ENCODE measurements around the gene TEX29.

The TEX29 gene

DNA sequence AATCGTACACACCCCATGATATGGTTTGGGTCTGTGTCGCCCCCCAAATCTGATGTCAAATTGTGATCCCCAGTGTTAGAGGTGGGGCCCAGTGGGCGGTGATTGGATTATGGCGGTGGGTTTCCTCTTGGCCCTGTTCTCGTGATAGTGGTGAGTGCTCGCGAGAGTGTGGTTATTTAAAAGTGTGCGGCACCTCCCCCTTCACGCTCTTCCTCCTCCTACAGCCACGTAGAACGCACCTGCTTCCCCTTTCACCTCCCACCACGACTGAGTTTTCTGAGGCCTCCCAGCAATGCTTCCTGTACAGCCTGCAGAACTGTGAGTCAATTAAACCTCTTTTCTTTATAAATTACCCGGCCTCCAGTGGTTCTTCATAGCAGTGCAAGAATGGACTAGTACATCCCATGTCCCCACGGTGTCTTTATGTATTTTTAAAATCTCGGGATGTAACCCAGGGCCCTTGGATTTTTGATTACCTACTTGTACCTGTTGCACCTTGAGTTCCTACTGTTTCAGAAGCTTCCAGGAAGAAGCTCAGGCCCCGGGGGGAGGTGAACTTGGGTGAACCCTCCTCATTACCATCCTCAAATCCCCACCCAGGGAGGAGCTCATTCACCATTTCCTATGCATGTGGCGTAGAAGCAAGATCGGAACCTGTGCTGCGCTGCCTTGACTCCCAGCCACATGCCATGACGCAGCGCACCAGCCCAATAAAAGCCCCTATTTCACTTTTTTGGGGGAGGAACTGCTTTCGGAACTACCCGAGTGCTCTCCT, 52.4 kb downstream of the TEX29 start:
- no peak for DNase-seq

DNA sequence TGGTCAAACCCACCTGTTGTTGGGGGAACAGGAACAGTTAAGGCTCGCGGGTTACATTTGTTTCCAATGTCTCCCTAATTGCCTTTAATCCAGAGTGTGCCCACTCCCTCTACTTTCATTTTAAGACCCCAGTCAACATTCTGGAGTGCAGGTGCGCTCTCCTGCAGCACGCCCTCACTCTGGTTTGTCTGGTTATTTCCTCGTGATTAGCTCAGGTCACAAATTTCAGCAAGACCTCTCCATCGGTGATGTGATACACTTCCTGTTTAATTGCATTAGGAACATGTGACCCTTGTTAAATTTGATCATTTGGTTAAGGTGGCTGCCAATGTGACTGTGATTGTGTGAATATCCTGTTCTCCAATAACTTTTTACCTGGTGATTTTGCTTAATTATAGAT, 53.0 kb downstream of the TEX29 start:
- DNase-seq: no peak

DNA sequence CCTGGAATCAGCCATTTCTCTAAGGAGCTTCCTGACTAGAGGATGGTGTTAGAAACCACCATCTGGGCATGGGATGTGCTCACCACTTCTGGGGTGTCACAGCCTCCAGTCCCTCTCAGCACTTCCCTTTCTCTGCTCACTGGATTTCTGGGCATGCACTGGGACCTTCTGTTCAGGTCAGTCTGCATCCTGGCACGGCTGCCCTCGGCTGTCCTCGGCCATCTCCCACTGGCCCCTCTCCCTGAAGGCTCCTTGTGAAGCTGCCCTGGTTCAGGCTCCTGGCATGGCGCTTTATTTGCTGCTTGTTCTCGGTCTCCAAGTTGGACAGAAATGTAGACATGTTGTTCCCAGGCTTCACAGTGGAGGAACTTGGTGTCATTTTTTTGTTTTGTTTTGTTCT, 60.0 kb downstream of the TEX29 start:
- no peak for DNase-seq

DNA sequence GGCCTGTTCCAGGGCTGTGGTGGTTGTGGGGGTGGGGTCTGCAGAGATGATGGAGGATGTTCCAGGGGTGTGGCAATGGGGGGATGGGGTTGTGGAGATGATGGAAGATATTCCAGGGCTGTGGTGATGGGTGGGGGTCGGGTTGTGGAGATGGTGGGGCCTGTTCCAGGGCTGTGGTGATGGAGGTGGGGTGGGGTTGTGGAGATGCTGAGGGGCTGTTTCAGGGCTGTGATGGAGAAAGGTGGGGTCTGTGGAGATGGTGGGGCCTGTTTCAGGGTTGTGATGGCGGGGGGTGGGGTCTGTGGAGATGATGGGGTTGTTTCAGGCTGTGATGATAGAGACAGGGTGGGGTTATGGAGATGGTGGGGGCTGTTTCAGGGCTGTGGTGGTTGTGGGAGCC, 62.0 kb downstream of the TEX29 start:
- no peak for DNase-seq

DNA sequence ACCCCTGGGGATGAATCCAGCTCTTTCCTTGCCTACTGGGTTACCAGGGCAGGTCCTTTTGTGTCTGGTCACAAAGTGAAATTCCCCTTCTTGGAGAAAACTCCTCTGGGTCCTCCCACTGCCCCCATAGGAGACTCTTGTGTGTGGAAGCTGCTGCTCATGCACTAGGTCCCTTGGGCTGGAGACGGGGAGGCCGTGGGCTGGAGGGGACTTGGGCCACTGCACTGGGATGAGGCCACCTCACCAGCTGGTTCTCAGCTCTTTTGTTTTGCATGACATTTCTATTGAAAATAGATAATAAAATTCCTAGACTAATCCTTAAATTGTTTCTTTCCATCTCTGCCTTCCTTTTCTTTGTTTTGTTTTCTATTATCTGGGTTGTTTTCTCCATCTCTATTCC, 62.4 kb downstream of the TEX29 start:
- DNase-seq: no peak

DNA sequence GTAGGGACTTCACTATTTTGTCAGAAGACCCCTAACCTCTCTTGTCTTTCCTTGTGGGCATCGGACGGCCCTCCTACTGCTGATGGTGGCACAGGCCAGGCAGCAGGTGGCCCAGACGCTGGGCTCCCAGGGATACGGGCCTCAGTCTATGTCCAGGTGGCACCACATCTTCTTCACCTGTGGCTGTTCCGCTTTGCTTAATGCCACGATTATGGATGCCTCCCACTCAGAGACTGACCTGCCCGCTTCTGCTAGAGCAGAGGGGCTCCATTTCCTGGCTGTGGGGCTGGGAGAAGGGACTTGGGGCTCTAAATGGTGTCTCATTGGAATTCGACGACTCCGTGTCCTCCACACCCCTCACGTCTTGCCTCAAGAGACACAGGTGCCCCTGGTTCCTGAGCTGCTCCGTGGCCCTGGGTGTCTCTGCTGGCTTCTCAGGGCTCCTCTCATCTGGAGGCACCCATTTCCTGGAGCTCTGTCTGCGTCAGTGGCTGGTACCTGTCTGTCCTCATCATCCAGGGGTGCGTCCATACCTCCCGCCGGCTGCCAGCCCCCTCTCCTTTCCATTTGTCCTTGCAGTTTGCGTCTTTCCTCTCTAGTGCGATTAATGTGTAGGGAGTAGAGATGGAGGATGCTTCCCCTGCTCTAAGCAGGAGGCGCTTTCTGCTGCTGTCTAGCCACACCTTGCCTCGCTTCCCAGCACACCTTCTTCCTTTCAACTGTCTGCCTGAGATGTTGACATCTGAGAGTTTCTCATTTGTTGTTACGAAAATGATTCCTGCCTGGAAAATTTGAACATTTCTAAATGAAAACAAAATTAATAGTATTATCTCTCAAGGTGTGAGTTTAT, 63.4 kb downstream of the TEX29 start:
- DNase-seq: no peak

DNA sequence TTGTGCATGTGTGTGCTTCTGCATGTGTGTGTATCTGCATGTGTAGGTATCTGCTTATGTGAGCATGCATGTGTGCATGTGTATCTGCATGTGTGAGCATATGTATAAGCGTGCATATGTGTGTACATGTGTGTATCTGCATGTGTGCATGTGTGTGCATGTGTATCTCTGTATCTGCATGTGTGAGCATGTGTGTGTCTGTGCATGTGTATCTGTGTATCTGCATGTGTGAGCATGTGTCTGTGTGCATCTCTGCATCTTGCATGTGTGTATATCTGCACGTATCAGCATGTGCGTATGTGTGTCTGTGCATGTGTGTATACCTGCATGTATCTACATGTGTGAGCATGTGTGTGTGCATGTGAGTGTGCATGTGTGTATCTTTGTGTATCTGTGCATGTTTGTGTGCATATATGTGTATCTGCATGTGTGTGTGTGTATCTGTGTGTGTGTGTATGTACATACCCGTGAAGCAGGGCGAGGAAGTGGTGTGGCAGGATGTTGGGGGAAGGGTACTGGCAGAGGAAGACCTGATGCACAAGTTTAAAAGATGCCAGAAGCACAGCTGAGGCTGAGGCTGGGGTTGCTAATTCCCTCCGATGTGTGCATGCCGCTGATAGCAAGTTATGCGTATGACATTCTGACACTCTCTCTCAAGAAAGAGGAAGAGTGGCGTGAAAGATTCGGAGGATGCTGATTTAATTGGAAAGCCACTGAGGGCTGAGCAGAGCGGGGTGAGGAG, 64.2 kb downstream of the TEX29 start:
- no peak for DNase-seq

DNA sequence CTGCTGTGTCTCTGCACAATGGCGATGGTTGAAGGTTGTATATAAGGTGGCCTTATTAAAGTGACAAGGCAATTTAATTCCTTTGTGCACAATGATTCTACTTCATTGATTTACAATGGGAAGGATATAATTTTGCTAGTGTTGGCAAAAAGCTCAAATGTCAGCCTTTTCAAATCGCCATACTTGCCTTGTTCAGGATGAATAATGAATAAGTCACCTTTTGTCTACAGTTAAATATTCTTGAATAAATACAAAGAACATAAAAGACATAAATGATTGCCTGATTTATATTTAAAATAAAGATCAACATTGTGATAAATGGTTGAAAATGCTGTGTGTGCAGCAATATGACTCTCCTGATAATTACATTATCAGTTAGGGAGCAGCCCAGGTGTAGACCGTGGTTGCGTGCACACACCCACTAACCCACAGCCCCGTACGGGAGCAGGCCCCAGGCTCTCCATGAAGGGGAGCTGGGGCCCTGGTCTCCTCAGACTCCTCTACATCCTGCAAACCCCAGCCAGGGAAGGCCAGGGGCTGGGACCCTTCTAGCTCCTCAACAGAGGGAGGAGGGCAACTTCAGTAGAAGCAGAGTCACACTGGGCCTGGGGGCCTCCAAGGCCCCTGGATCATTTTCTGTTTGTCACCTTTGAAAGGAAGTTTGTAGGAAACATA, 64.9 kb downstream of the TEX29 start:
- no peak for DNase-seq

DNA sequence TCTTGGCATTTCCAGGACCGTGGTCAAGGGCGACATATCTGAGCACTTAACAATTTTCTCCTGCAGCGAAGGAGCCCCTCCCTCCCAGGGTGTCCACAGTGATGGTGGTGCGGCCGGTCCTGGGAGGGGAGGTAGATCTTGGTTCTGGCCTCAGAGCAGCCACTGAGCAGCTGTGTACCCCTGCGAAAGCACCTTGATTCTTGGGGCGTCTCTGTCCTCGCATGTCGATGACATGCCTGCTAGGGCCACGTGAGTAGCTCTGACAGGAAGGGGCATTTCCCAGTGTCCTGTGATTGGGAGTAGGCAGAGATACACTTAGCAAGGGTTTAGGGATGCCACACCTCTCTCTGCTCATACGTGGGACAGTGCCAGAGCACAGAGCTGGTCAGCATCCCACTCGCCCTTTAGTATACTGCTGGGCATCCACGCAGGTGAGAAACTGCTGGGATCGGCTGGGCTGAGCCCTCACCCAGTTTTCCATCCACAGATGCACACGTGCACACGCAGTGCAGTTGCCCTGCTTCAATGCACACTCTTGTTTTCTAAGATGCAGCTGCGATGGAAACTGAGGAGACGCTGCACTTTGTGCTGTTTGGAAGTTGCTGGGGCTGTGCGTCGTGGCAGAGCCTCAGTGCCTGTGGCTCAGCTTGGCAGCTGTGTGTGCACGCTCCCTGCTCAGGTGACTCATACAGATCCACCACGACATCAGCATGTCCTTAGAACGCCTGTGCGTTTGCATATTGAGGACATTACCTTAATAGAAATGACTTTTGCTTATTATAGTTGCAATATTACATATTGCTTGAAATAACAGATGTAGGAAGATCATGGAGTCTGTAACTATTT, 66.8 kb downstream of the TEX29 start:
- no peak for DNase-seq

DNA sequence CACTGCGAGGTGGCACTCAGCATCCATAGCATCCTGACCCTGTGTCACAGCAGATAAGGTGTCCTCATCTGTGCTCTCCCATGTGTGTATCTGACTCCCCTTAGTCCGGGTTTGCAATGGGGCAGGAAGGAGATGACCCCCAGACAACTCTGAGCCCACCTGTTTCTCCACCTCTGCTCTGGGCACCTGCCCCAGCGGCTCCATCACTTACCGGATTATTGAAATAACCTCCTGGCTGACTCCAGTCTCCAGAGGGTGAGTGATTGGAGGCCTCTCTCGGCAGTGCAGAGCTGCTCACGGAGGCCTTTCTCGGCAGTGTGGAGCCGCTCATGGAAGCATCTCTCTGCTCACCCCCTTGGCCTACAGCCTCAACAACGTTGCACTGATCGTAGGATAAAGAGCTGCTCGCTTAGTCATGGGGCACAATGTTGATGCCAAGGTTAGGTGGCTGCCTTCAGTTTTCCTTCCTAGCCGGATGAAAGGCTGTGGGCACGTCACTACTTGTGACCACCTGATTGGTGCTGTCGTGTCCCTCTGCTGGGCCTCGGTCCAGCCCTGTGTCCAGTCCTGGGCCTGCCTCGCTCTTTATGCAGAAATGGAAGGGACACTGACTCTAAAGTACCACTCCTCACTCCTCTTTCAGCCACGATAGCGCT, 67.6 kb downstream of the TEX29 start:
- no peak for DNase-seq

DNA sequence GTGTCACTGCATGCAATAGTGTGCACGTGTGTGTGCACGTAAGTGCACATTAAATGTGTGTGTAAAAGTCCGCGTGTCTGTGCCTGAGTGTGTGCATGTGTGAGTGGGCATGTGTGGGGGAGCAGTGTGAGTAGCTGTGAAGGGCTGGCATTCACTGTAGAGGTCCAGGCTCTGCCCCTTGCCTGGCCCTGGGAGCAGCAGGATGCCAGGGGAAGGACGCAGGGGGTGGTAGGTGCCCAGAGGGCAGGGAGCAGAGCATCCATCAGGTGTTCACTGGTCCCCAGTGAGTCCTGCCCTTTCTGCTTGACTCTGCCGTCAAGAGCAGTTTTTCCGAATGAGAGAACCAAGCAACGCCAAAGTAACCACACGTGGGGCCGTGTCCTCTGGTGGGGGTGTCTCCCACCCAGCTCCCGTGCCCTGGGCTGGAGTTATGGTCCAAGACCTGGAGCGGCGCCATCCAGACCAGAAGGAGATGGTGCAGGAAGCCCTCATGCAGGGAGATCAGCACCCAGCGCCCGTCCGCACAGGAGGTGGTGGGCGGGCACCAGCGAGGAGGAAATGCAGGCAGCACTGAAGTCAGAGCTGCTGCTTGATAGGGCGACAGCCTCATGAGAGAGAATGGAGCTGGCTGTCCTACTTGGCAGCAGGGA, 68.5 kb downstream of the TEX29 start:
- no peak for DNase-seq

DNA sequence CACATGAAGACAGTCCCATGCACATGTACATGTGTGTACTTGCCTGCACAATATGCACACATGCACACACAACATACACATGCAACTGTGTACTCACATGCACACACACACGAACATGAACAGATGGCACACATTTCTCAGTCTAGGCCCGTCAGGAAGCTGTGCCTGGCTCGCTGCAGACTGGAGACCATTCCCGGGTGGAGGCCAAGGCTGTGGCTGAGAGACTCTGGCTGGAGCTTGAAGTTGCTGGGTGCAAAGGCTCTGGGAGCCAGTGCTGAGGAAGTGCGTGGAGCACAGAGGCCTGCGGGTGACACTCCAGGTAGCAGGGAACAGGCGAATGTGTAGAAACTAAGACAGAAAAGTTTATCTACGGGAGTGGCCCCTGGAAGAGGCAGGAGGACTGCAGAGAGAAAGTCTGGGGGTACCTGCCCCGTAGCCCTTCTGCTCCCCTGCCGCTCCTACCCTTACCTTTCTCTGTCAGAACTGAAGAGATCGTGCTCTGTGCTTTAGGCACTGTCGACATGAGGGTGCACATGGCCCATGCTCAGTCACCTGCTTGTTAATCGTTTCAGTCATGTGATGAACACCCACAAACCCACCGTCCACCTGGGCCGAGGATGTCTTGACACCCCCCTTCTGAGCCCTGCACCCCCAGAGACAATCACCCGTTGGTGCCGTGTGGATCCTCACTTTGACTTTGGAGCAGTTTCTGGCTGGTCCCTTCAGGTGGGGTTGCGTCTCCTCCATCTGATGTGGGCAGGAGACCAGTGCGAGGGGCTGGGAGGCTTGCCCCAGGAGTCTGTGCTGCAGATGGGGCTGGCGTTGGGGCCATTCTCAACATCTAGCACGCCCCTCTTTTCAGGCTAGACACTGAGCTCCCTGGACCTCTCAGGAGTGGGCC, 69.4 kb downstream of the TEX29 start:
- no peak for DNase-seq

DNA sequence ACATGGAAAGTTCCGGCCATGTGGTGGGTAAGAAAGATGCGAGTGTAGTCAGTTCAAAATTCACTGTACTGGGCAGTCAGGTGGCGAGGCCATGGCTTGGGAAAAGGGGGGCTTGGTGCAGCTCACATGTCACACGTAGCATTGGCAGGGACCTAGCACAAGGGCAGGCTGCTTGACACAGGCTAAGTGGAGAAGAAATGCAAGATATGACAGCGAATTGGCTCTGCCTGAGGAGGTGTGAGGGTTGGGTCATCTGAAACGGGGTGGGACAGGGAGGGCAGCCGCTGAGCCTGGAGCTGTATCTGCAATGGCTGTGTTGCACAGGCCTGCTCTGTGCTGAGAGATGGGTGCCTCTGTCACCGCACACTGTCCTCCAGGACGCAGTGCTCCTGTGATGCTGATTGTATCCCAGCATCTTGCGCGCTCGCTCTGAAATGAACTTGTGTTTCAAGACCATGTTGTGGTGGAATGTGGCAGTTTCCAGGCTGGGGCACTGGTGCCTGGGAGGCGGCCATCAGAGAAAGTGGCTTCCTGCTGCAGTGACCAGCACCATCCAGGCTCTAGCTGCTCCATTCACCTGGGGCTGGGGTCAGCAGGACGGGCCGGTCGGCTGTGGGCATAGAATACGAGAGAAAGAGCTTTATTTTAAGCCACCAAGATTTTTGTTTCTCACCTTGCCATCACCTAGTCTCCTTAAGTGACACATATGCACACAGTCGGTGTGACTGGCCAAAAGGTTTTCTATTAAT, 70.3 kb downstream of the TEX29 start:
- no peak for DNase-seq

DNA sequence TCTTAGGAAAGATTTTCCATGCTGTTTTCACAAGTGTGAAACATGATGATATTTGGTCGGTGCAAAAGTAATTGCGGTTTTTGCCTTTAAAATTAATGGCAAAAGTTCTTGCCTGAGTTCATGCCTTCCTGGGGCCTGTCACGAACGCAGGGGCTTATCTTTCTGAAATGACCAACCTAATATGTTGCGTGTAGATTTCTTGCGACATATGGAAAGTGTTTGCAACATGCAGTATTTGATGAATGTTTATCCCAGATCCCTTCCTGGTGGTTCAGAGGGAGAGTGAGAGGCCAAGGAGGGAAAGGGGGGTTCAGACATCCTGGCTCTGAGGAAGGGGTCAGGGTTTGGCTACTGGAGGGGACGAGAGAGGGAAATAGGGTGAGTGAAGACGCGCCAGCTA, 72.0 kb downstream of the TEX29 start:
- no peak for DNase-seq

DNA sequence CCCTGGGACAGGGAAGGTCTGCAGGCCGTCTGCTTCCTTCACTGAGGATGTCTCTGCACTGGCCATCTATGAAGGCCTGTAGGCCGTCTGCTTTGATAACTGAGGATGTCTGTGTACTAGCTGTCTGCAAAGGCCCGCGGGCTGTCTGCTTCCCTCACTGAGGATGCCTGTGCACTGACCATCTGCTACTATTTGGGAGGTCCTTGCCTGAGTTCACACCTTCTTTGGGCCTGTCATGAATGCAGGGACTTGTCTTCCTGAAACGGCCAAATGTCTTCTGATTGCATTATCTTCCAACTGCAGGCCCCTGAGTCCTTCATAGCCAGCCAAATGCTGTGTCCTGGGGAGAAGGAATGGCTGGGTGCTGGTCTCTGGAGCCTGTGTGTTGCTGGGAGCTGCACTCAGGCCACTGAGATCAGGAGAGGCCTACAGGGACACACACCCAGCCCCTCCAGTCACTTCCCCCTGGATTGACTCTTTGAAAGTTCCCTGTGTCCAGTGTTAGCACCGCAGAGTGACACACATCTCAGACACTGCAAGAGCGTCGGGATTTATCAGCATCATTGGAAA, 72.9 kb downstream of the TEX29 start:
- no peak for DNase-seq

Data from fibroblast of upper back skin (primary cell).